Spinal cord (tissue), 10 donors: Measurements from ENCODE around the gene RAP2A. TPM values are rescaled to one million over a fixed set of nuclear protein-coding genes. Genes with fewer than 3 reads are reported as not detected.

Experiments
- DNase-seq, 6 donors: peaks; one replicate each; pipeline versions ENCODE4 v3.0.0 to v3.0.0-alpha.2; 2013 to 2015; ENCODE audit warnings: low spot score in 6 of 6, low read depth in 4 of 6
- H3K27ac ChIP-seq: one replicate; pipeline ENCODE4 v1.5.1; 2013; ENCODE audit warnings: low read depth, low read length, control low read depth
- H3K27me3 ChIP-seq: one replicate; pipeline ENCODE4 v1.6.1; 2013; ENCODE audit warnings: low read length; ENCODE audit not compliant: control insufficient read depth, insufficient read depth
- H3K36me3 ChIP-seq: one replicate; pipeline ENCODE4 v1.6.1; 2013; ENCODE audit warnings: low read length; ENCODE audit not compliant: control insufficient read depth, insufficient read depth
- H3K4me1 ChIP-seq: one replicate; pipeline ENCODE4 v1.6.1; 2013; ENCODE audit warnings: low read length; ENCODE audit not compliant: control insufficient read depth, insufficient read depth
- H3K4me3 ChIP-seq: one replicate; pipeline ENCODE4 v1.5.1; 2013; ENCODE audit warnings: low read depth, low read length, control low read depth
- H3K9me3 ChIP-seq: one replicate; pipeline ENCODE4 v1.6.1; 2013; ENCODE audit warnings: low read length; ENCODE audit not compliant: control insufficient read depth, insufficient read depth
- WGBS: methylation state at CpG from one replicate; pipeline ENCODE4 v1.1.5; 2013; ENCODE audit warnings: missing lambda C conversion rate; ENCODE audit not compliant: insufficient coverage; 5-methylcytosine and 5-hydroxymethylcytosine counted together
- polyA plus RNA-seq, 2 donors: library from polyadenylated mRNA; unstranded; fragments of 120-200 nt; gene quantifications; one replicate each; pipeline ENCODE4 v1.2.1, GENCODE V29; 2013; ENCODE audit not compliant: insufficient read length in 2 of 2
- total RNA-seq, 2 donors: library from RNA; depleted of rRNA in 1 of 2; stranded (reverse); fragments of 120-200 nt in 1 of 2; fragments of >200 nt in 1 of 2; gene quantifications; one replicate each; pipeline versions ENCODE4 v1.2.3 to v1.2.4, GENCODE V29; 2013 to 2014
- donor health status: healthy.

Gene RAP2A
- total and polyA plus RNA-seq, 4 donors, result 83.9 to 248 (median 150) TPM

GRCh38 chr13:97392020-97392419 is 41.9 kb upstream of the RAP2A start:
- H3K9me3 ChIP-seq, result no peaks in the 10 kb centered on the region
- no peaks in the 10 kb centered on the region for H3K4me1 ChIP-seq
- no peak overlapping the region for H3K4me3 ChIP-seq
- no peak for DNase-seq
- H3K27ac ChIP-seq, result no peak overlapping the region
- peaks cover 4% of the 10 kb centered on the region for H3K36me3 ChIP-seq
- no peaks in the 10 kb centered on the region for H3K27me3 ChIP-seq
- no CpG with 5 or more reads among the region's 1 CpG for WGBS

- H3K27ac ChIP-seq, result no peak overlapping the region
- no peaks in the 10 kb centered on the region for H3K4me1 ChIP-seq
Measured at GRCh38 chr13:97394542-97394941, 39.4 kb upstream of the RAP2A start.

DNA sequence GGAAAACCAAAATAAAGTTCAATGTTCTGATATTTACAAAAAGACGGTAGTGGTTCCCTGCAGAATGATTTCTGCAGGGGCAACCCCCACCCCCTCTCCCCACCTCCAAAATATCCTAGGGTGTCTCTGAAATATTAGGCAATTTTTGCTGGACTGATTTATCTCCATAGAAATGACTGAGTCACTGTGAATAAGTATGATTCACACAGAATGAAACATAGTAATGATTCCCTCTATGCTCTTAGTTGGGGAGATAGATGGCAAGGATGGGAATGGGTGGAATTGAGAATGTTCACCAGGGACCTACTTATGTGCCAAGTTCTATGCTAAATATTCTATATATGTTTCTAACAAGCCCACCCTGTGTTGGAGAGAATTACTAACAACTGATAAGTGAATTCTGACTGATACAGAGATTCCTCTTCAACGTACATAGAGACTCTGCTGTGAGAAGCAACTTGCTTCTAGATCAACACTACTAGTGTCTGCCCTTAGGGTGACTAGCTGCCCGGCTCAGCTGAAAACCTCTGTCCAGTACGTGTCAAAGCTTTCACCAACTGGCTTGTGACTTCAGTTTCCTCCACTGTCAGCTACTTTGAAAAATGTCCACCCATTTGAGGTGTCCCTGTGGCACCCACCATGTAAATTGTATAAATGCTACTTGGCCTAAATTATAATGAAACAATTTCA is 38.4 kb upstream of the RAP2A start:
- no peak for DNase-seq
- H3K9me3 ChIP-seq, result no peaks in the 10 kb centered on the region
- H3K4me3 ChIP-seq, result no peak overlapping the region
- 85% methylated on average over 3 of the region's 4 CpGs for WGBS
- H3K27ac ChIP-seq, result no peak overlapping the region
- H3K4me1 ChIP-seq, result no peaks in the 10 kb centered on the region
- no peaks in the 10 kb centered on the region for H3K27me3 ChIP-seq
- no peaks in the 10 kb centered on the region for H3K36me3 ChIP-seq

More at GRCh38 chr13:97394542-97394941, 39.4 kb upstream of the RAP2A start:
- H3K9me3 ChIP-seq, result no peaks in the 10 kb centered on the region
- no peaks in the 10 kb centered on the region for H3K27me3 ChIP-seq
- no peak for DNase-seq
- no peaks in the 10 kb centered on the region for H3K36me3 ChIP-seq
- no peak overlapping the region for H3K4me3 ChIP-seq

GRCh38 chr13:97397267-97397666 is 36.7 kb upstream of the RAP2A start:
- Histone ChIP-seq H3K27me3 (no peaks in the 10 kb centered on the region), H3K27ac (no peak overlapping the region), H3K36me3 (no peaks in the 10 kb centered on the region), H3K4me1 (no peaks in the 10 kb centered on the region), H3K4me3 (no peak overlapping the region), H3K9me3 (peaks cover 2% of the 10 kb centered on the region)
- WGBS, result no CpG with 5 or more reads among the region's 10 CpGs
- DNase-seq, result no peak

DNA sequence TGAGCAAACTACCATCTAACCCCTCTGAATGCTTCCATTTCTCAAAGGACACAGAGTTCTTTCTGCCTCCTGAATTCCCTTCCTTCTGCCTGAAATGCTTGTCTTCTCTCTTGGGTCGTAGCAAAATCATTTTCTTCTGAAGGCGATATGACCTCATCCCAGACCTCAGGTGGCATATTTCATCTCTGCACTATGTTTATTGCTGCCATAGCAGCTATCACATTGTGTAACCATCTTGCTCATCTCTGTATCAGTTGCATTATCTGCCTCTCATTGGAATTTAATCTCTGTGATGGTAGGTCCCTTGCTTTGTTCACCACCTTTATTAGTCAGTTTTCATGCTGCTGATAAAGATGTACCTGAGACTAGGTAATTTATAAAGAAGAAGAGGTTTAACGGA is 32.5 kb upstream of the RAP2A start:
- no peak for DNase-seq
- Histone ChIP-seq H3K4me1 (no peaks in the 10 kb centered on the region), H3K27me3 (no peaks in the 10 kb centered on the region), H3K4me3 (no peak overlapping the region), H3K27ac (no peak overlapping the region), H3K9me3 (peaks cover 2% of the 10 kb centered on the region), H3K36me3 (no peaks in the 10 kb centered on the region)
- 71% methylated on average over 2 of the region's 3 CpGs for WGBS

GRCh38 chr13:97403893-97404750 is 29.8 kb upstream of the RAP2A start:
- H3K4me3 ChIP-seq, result no peak overlapping the region
- H3K36me3 ChIP-seq, result no peaks in the 10 kb centered on the region
- WGBS, result no CpG with 5 or more reads among the region's 3 CpGs
- no peaks in the 10 kb centered on the region for H3K4me1 ChIP-seq
- peaks cover 2% of the 10 kb centered on the region for H3K9me3 ChIP-seq
- no peak overlapping the region for H3K27ac ChIP-seq
- no peaks in the 10 kb centered on the region for H3K27me3 ChIP-seq
- peak in 1 of 6 donors; percentile 59 for DNase-seq

DNA sequence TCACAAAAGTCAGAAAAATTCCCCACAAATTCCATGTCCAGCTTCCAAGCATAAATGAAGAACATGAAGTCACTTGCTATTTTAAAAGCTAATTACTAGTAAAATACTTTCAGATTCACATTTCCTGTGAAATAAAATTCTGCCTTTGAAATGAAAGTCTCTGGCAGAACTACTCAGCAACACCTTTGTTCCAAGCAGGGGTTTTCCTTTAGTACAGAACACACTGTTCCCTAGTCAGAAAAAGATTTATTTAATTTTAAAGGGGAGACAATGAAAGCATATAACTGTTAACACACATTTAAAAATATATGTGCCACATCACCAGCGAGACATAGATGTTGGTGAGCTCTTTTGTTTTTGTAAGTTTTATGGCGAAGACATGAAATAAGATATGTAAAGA is 26.4 kb upstream of the RAP2A start:
- no CpG with 5 or more reads among the region's 2 CpGs for WGBS
- DNase-seq, result no peak
- Histone ChIP-seq H3K36me3 (no peaks in the 10 kb centered on the region), H3K27ac (no peak overlapping the region), H3K9me3 (no peaks in the 10 kb centered on the region), H3K4me3 (no peak overlapping the region), H3K4me1 (no peaks in the 10 kb centered on the region), H3K27me3 (no peaks in the 10 kb centered on the region)

- Histone ChIP-seq H3K4me1 (no peaks in the 10 kb centered on the region), H3K27ac (no peak overlapping the region), H3K9me3 (no peaks in the 10 kb centered on the region), H3K27me3 (no peaks in the 10 kb centered on the region), H3K4me3 (no peak overlapping the region), H3K36me3 (no peaks in the 10 kb centered on the region)
- no CpG with 5 or more reads among the region's 2 CpGs for WGBS
- no peak for DNase-seq
Measured at GRCh38 chr13:97408938-97409337, 25.0 kb upstream of the RAP2A start.

GRCh38 chr13:97411984-97412383 is 22.0 kb upstream of the RAP2A start:
- H3K4me1 ChIP-seq, result peaks cover 3% of the 10 kb centered on the region
- H3K27me3 ChIP-seq, result no peaks in the 10 kb centered on the region
- no peak overlapping the region for H3K4me3 ChIP-seq
- no peak overlapping the region for H3K27ac ChIP-seq
- no peaks in the 10 kb centered on the region for H3K9me3 ChIP-seq
- DNase-seq, result no peak
- H3K36me3 ChIP-seq, result no peaks in the 10 kb centered on the region
- WGBS, result 95% methylated on average over 6 of the region's 6 CpGs

DNA sequence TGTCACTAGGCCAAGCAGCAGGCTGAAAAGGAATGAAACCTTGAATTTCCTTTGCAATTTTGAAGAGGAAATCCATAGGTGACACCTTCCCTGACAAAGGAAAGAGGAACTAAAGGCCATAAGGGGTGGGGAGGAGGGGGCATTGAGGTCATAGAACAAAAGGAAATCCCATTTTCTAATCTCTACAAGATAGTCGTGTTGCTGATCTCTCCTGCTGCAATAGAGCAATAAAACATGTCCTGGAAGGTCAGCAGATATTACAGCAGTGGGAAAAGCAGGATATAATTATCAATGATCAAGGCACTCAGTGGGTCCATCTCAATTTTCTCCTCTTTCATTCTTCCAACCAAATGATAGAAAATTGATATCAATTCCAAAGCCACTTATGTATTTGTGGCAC is 20.3 kb upstream of the RAP2A start:
- Histone ChIP-seq H3K27ac (peak overlapping the region; percentile 40), H3K36me3 (no peaks in the 10 kb centered on the region), H3K4me3 (no peak overlapping the region), H3K4me1 (peaks cover 3% of the 10 kb centered on the region), H3K9me3 (no peaks in the 10 kb centered on the region), H3K27me3 (no peaks in the 10 kb centered on the region)
- DNase-seq, result no peak
- no CpG with 5 or more reads among the region's 1 CpG for WGBS
